WERI-Rb-1 (cell line): Measurements from ENCODE around the gene RPS6KC1.

Experiments used
- DNase-seq: peaks from one replicate; pipeline ENCODE4 v3.0.0-alpha.2; 2020
- H3K27ac ChIP-seq: fragments of 250-450 bp; sonication (Bioruptor Pico); 2 replicates; pipeline ENCODE4 v1.5.1; 2020; ENCODE audit warnings: mild to moderate bottlenecking, moderate library complexity
- H3K27me3 ChIP-seq: fragments of 250-450 bp; sonication (Bioruptor Pico); 2 replicates; pipeline ENCODE4 v1.5.1; 2021; ENCODE audit warnings: mild to moderate bottlenecking, low read depth, moderate library complexity; ENCODE audit not compliant: insufficient read depth, severe bottlenecking
- H3K36me3 ChIP-seq: fragments of 250-450 bp; sonication (Bioruptor Pico); 2 replicates; pipeline ENCODE4 v1.5.1; 2020; ENCODE audit warnings: mild to moderate bottlenecking, moderate library complexity
- H3K4me3 ChIP-seq: 2 replicates; pipeline ENCODE4 v1.5.1; 2011; ENCODE audit warnings: low read depth, mild to moderate bottlenecking, control low read depth, low read length
- H3K9me3 ChIP-seq: fragments of 250-450 bp; sonication (Bioruptor Pico); 2 replicates; pipeline ENCODE4 v1.5.1; 2021; ENCODE audit warnings: mild to moderate bottlenecking, moderate library complexity; ENCODE audit not compliant: severe bottlenecking
- CTCF ChIP-seq: IDR thresholded peaks from 2 replicates; pipeline ENCODE4 v1.5.1; 2011; ENCODE audit warnings: low read depth, mild to moderate bottlenecking, control low read depth, inconsistent platforms, low read length

Gene RPS6KC1

GRCh38 chr1:213273546-213273945, 222.5 kb downstream of the RPS6KC1 start:
- Histone ChIP-seq H3K36me3 (no peaks in the 10 kb centered on the region), H3K9me3 (no peaks in the 10 kb centered on the region), H3K27me3 (no peaks in the 10 kb centered on the region), H3K27ac (no peak overlapping the region), H3K4me3 (no peak overlapping the region)
- TF ChIP-seq CTCF = no peak
- DNase-seq = no peak

- no peak for TF ChIP-seq CTCF
- no peaks in the 10 kb centered on the region for H3K27me3 ChIP-seq
- DNase-seq = no peak
- H3K36me3 ChIP-seq = no peaks in the 10 kb centered on the region
- no peak overlapping the region for H3K4me3 ChIP-seq
- H3K27ac ChIP-seq = no peak overlapping the region
- H3K9me3 ChIP-seq = no peaks in the 10 kb centered on the region
Observed at GRCh38 chr1:213274140-213274539, 223.1 kb downstream of the RPS6KC1 start.

- no peaks in the 10 kb centered on the region for H3K9me3 ChIP-seq
- no peaks in the 10 kb centered on the region for H3K27me3 ChIP-seq
- H3K36me3 ChIP-seq = no peaks in the 10 kb centered on the region
- no peak for DNase-seq
- no peak for TF ChIP-seq CTCF
- H3K27ac ChIP-seq = no peak overlapping the region
- no peak overlapping the region for H3K4me3 ChIP-seq
Observed at GRCh38 chr1:213275293-213275692, 224.3 kb downstream of the RPS6KC1 start.

GRCh38 chr1:213276236-213276635, 225.2 kb downstream of the RPS6KC1 start:
- H3K36me3 ChIP-seq = no peaks in the 10 kb centered on the region
- no peak overlapping the region for H3K27ac ChIP-seq
- no peak for DNase-seq
- no peak overlapping the region for H3K4me3 ChIP-seq
- H3K27me3 ChIP-seq = no peaks in the 10 kb centered on the region
- no peaks in the 10 kb centered on the region for H3K9me3 ChIP-seq
- no peak for TF ChIP-seq CTCF

- no peaks in the 10 kb centered on the region for H3K27me3 ChIP-seq
- H3K36me3 ChIP-seq = no peaks in the 10 kb centered on the region
- H3K9me3 ChIP-seq = no peaks in the 10 kb centered on the region
- H3K27ac ChIP-seq = no peak overlapping the region
- no peak for TF ChIP-seq CTCF
- no peak overlapping the region for H3K4me3 ChIP-seq
- DNase-seq = no peak
Observed at GRCh38 chr1:213277036-213277435, 226.0 kb downstream of the RPS6KC1 start.

- TF ChIP-seq CTCF = no peak
- Histone ChIP-seq H3K36me3 (no peaks in the 10 kb centered on the region), H3K4me3 (no peak overlapping the region), H3K9me3 (no peaks in the 10 kb centered on the region), H3K27ac (no peak overlapping the region), H3K27me3 (no peaks in the 10 kb centered on the region)
- DNase-seq = no peak
Observed at GRCh38 chr1:213279410-213279809, 228.4 kb downstream of the RPS6KC1 start.
